IPS-11a (cell line): ENCODE data around the gene PLEKHG7.
"Not testable (repeated sequence)": the region's sequence is repeated elsewhere in the genome, so short reads cannot be mapped to it uniquely, and the experiment has no call there.

ENCODE experiments used
- H3K4me3 ChIP-seq: one replicate; pipeline ENCODE4 v1.5.1; 2013; ENCODE audit warnings: low read depth, low read length, control low read depth

Gene PLEKHG7

DNA sequence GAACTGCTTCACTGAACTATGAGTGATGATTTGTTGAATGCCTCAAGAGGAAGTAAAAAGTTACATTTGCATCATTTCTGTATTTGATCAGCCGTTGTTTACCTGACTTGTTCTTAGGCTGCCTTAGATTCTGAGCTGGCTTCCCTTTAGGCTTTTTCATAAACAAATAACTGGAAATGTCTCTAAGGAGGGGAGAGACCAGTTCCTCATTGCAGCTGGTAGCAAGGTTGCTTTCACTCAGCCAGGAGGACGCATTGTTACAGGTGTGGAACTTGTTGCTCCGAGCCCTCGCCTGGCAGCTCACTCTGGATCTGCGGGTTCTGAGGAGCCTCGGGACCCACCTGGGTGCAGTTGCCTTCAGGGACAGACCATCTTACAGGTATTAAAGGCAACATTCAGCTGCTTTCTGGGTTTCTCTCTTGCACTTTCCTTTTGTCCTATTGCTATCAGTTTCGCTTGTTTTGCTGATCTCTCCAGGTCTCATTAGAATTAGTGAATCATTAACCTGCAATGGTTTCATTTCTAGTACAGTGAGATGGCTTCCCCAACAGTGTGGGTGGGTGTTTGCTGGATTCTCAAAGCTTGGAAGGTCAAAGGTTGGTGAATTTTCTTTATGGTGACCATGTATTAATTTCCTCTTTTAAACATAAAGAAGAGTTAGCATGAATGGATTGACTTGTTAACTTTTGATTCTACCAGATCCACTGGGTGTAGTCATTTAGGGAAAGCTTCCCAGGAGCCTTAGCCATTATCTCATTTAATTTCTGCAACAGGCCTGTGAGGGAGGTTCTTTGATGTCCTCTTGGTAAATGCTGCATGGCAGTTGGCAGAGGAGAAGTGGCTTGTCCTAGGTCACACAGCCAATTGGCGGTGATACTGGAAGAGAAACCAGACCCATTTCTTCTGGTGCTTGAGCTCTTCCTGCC lies at the start of gene PLEKHG7:
Gene PLEKHG7, plus strand, starts transcription at position 236 of the 926 bp plus-strand sequence. CDS start 3,643 bp downstream, outside the sequence.
- H3K4me3 ChIP-seq = no peak within 1 kb of the TSS

DNA sequence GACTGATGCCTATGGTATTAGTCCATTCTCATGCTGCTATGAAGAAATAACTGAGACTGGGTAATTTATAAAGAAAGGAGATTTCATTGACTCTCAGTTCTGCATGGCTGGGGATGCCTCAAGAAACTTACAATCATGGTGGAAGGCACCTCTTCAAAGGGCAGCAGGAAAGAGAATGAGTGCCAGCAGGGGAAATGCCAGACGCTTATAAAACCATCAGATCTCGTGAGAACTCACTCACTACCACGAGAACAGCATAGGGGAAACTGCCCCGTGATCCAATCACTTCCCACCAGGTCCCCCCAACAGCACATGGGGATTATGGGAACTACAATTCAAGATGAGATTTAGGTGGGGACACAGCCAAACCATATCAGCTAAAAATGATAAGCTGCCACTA lies 48.5 kb upstream of the PLEKHG7 start:
- not testable (repeated sequence) for H3K4me3 ChIP-seq

DNA sequence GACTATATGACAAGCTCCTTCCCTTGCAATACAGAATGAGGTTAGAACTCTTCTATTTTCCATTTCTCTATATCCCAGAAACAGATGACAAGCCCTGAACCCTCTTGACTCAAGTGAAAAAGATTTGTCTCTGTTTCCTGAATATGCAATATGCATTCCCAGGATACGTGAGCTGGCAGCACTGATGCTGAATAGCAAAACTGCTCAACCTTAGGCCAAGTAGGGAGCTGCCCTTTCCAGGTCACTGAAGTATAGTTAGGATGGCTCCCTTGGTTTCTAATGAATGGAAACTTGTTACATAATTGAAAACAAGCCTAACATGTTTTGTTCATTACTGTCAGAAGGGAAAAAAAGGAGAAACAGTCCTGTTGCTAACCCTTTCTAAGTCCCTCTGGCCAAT lies 47.9 kb upstream of the PLEKHG7 start:
- no peak overlapping the region for H3K4me3 ChIP-seq

- H3K4me3 ChIP-seq = no peak overlapping the region
Measured at GRCh38 chr12:92656911-92657310, 45.9 kb upstream of the PLEKHG7 start.

- H3K4me3 ChIP-seq = no peak overlapping the region
Measured at GRCh38 chr12:92657770-92658169, 45.0 kb upstream of the PLEKHG7 start.

DNA sequence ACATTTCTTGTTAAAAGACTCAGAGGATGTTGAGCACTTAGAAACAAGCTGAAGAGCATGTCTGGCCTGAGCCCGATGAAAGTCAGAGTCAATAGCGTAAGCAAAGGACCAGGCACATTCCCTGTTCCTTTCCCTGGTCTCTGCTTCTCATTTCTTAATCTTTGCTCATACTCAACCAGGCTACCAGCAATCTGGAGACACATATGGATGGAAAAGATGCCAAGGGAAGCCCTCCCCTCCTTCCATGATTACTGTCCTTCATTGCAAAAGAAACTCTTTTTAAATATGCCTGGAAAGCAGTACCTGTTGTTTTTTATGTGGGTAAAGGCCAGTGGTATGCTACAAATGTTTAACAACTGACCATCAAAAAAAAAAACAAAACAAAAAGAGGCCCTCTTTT lies 44.2 kb upstream of the PLEKHG7 start:
- H3K4me3 ChIP-seq = no peak overlapping the region

DNA sequence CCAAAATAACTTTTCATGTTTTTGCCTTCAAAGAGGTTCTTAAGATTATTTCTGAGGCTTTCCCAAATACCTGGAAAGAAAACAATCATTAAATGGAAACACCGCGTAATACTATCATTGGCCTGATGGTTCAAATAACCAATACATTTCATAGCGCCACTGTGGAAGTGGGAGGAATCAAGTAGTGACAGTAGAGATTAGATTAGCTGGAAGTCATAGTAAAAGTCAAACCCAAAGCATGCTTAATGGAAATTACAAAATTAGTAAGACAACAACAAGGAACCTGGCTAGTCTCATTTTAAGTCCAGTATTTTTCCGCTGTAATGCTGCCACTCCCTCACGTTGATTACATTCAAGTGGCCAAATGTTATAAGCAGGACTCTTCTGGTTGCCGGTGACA lies 41.5 kb upstream of the PLEKHG7 start:
- no peak overlapping the region for H3K4me3 ChIP-seq

DNA sequence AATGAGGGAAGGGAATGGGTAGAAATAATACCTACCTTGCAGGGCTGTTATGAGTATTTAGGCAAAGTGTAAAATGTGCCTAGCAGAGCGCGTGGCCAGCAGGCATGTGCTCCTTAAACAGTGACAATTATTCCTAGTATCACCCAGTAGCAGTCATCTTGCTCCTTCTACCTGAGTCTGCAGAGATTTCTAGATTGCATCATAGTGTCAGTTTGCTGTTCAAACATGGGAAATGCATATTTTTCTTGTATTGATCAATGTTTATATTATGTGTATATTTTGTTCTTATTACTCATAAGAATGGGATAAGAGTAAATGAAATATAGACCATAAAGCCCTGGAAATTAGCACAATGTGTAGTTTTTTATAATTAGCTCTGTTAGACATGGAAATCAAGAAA lies 37.3 kb upstream of the PLEKHG7 start:
- no peak overlapping the region for H3K4me3 ChIP-seq

DNA sequence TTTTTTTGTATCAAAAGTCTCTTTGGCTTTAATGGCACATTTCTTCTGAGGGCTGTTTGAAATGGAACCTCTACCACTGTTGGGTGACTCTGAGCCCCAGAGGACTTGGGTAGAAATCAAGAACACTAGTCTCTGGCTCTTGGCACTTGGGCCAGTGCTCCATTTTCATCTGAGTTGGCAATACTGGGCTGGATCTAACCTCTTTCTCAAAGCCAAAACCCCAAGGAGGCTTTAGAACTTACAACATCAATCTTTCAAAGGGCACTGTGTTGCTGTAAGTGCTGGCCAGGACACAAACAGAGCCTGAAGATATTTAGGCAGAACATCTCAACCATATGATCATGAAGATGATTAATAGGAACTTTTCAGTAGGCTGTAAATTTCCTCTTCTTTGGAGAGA lies 34.0 kb upstream of the PLEKHG7 start:
- no peak overlapping the region for H3K4me3 ChIP-seq

GRCh38 chr12:92671524-92671923 lies 31.3 kb upstream of the PLEKHG7 start:
- H3K4me3 ChIP-seq = not testable (repeated sequence)

GRCh38 chr12:92673756-92674155 lies 29.0 kb upstream of the PLEKHG7 start:
- H3K4me3 ChIP-seq = no peak overlapping the region

- no peak overlapping the region for H3K4me3 ChIP-seq
Measured at GRCh38 chr12:92674500-92674899, 28.3 kb upstream of the PLEKHG7 start.

GRCh38 chr12:92675092-92675865 lies 27.5 kb upstream of the PLEKHG7 start:
- H3K4me3 ChIP-seq = no peak overlapping the region

DNA sequence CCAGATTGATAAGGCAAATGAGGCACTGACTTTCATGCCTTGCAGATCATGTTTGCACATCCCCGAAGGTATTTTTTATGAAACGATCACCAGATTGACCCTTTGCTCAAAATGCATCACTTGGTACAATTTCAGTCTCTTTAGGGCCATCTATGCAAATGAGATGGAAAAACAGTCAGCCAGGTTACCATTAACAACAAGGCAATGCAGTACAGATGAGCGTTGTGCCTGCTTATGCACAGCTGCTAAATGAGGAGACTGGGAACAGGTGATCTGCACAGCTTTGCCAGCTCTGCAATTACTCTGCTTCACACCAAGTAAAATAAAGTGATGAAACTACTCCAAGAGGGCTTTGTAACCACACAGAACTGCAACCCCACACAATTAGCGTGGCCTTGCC lies 26.1 kb upstream of the PLEKHG7 start:
- no peak overlapping the region for H3K4me3 ChIP-seq

DNA sequence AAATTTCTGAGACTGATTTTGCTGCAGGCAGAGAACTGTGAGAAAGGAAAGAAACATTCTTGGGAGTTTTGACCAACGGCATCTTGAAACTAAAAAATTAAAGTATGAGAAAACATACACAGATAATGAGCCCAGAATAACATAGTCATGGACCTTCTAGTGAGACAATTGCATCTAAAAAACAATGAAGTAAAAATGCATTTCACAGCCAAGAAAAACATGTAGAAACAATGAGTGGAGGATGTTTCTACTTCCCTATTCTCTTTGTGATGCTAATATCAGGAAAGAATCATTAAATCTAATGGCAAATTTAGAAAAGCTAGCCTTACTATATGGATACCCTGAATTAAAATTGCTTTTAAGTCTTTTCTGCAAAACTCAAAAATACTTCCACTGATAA lies 12.2 kb upstream of the PLEKHG7 start:
- no peak overlapping the region for H3K4me3 ChIP-seq

- no peak overlapping the region for H3K4me3 ChIP-seq
Measured at GRCh38 chr12:92695056-92695455, 7.7 kb upstream of the PLEKHG7 start.

DNA sequence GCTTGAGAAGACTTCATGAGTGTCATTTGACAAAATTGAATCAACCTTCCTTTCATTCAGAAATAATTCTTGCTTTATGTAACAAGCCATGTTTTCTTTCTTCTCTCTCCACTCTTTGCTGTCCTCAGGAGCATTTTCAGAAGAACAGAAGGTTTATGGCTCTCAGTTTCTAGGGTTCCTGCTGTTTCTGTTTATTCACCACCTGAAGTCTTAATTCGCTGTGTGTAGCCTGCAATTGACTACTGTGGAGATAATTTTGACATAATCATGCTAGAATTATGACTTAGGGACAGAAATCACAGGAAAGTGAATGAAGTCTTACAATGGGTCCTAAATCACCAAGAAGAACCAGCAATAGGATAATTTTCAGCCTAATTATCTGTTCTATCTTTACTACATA lies 7.2 kb upstream of the PLEKHG7 start:
- no peak overlapping the region for H3K4me3 ChIP-seq

GRCh38 chr12:92696216-92696615 lies 6.6 kb upstream of the PLEKHG7 start:
- no peak overlapping the region for H3K4me3 ChIP-seq

DNA sequence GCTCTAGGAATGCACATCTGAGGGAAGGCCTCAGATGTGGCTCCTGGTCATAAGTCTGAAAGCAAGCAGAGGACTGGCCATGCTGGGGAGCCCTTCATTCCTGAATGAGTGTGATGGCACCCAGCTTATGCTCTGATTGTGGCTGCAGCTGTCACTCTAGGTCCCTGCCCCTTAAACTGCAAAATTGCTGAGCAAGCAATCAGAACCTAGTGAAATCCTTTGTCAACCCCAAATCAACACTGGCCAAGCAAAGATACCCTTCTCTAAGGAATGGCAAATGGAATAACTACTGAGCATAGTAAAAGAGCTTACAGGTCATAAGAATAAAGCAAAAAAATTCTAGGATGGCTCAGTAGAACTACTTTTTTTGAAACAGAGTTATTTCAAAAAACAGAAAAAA lies 4.3 kb upstream of the PLEKHG7 start:
- H3K4me3 ChIP-seq = no peak overlapping the region

- H3K4me3 ChIP-seq = no peak overlapping the region
Measured at GRCh38 chr12:92701441-92701840, 1.3 kb upstream of the PLEKHG7 start.

GRCh38 chr12:92703786-92704185 lies 997 bp downstream of the PLEKHG7 start:
- H3K4me3 ChIP-seq = no peak overlapping the region

DNA sequence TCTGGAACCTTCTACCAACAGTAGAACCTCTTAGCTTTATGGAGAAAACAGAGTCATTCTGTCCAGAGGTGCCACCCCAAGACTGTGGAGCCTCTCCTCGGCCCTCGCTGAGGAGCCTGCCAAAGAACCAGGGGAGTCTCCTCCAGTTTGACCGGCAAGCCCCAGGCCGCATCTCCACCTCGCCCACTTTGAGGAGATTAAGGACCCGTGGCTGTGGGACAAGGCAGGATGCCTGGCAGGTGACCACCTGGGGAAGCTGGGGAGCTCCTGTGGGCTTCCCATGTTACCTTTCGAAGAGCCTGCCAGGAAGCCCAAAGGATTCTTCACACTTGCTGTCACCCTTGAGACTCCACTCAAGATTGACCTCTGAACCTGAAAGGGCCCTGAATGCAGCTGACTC lies 3.8 kb downstream of the PLEKHG7 start:
- H3K4me3 ChIP-seq = no peak overlapping the region
